HepG2 (cell line): ENCODE results near the gene GASK1A. TPM values are rescaled to one million over a fixed set of nuclear protein-coding genes. Genes with fewer than 3 reads are reported as not detected.

Experiments
- ATAC-seq: fragments of 200-7000 bp; cut with Tn5 transposase; 3 replicates; pipeline ENCODE4 v1.9.1; 2020; ENCODE audit warnings: mild to moderate bottlenecking, moderate library complexity
- BruUV-seq: library from RNA; stranded (reverse); fragments of 400-500 nt; replicated peaks from 2 replicates; lab custom pipeline; 2021; lab: Mats Ljungman, UMichigan
- CTCF ChIA-PET: fragments of 300-600 bp; formaldehyde crosslinking; extraction: SDS; loops from one replicate; lab custom pipeline; 2021; ENCODE audit warnings: low total read pairs, inconsistent platforms, low intra/inter-chr PET ratio; lab: Yijun Ruan, JAX
- POLR2A ChIA-PET: fragments of 350-600 bp; sonication (Branson Sonifier 250); formaldehyde crosslinking; loops from one replicate; lab custom pipeline; 2020; ENCODE audit warnings: antibody characterized with exemption, inconsistent platforms; lab: Yijun Ruan, JAX
- DNase-seq: peaks from one replicate; pipeline ENCODE4 v3.0.0-alpha.2; 2015; ENCODE audit warnings: low spot score
- FAIRE-seq: peaks from 3 replicates; lab custom pipeline; 2011; peaks lifted over from hg19 to GRCh38; lab: Jason Lieb, UNC
- H2AFZ ChIP-seq: one replicate; pipeline ENCODE4 v1.6.1; 2011; ENCODE audit warnings: low read length, inconsistent platforms
- H3K27ac ChIP-seq: fragments of 300-600 bp; 3 replicates; pipeline ENCODE4 v1.8.0; 2011; ENCODE audit warnings: mixed run types, mild to moderate bottlenecking, mixed read lengths, low read length, inconsistent platforms; ENCODE audit not compliant: insufficient read depth; ENCODE audit errors: extremely low read length
- H3K27me3 ChIP-seq, 2 experiments: fragments of 200-600 bp in 1 of 2; 2 replicates in 1 of 2; 3 replicates in 1 of 2; pipeline versions ENCODE4 v1.6.0 to v1.8.0; 2011; ENCODE audit warnings: low read length in 2 of 2, mild to moderate bottlenecking in 2 of 2, moderate library complexity in 2 of 2, inconsistent platforms in 1 of 2; ENCODE audit not compliant: insufficient read depth in 2 of 2, control insufficient read depth in 1 of 2
- H3K36me3 ChIP-seq, 2 experiments: fragments of 200-600 bp in 1 of 2; replicated peaks in 1 of 2; 2 replicates in 1 of 2; 3 replicates in 1 of 2; pipeline versions ENCODE4 v1.5.1 to v1.8.0; 2011; ENCODE audit warnings: low read length in 2 of 2, inconsistent platforms in 1 of 2; ENCODE audit not compliant: insufficient read depth in 2 of 2, control insufficient read depth in 1 of 2
- H3K4me1 ChIP-seq: 2 replicates; pipeline ENCODE4 v1.5.1; 2012; ENCODE audit warnings: low read length, inconsistent platforms; ENCODE audit not compliant: insufficient read depth
- H3K4me2 ChIP-seq: 2 replicates; pipeline ENCODE4 v1.6.0; 2011; ENCODE audit warnings: low read depth, low read length, inconsistent platforms
- H3K4me3 ChIP-seq, 3 experiments: fragments of 200-600 bp in 1 of 3; sonication (generic), shearing (Covaris generic) in 1 of 3; replicated peaks in 1 of 3; 2 replicates each; pipeline ENCODE4 v1.5.1; 2011 to 2016; ENCODE audit warnings: low read length in 3 of 3, inconsistent platforms in 2 of 3, low read depth in 2 of 3, mild to moderate bottlenecking in 2 of 3, control low read depth in 1 of 3, mixed read lengths in 1 of 3; ENCODE audit not compliant: insufficient read depth in 1 of 3
- H3K79me2 ChIP-seq: one replicate; pipeline ENCODE4 v1.6.1; 2011; ENCODE audit warnings: low read length, inconsistent platforms; ENCODE audit not compliant: insufficient read depth
- H3K9ac ChIP-seq: 2 replicates; pipeline ENCODE4 v1.6.0; 2011; ENCODE audit warnings: mild to moderate bottlenecking, low read depth, low read length, inconsistent platforms; ENCODE audit not compliant: insufficient read depth
- H3K9me3 ChIP-seq: 2 replicates; pipeline ENCODE4 v1.5.1; 2012; ENCODE audit warnings: mild to moderate bottlenecking, low read length
- H4K20me1 ChIP-seq: 2 replicates; pipeline ENCODE4 v1.6.0; 2011; ENCODE audit warnings: inconsistent platforms, mild to moderate bottlenecking, low read length, moderate library complexity; ENCODE audit not compliant: insufficient read depth
- EED ChIP-seq: sonication (generic); formaldehyde crosslinking; IDR thresholded peaks from 2 replicates; pipeline ENCODE4 v1.5.0; 2020; ENCODE audit warnings: mild to moderate bottlenecking, missing genetic modification reagents
- HMGXB4 ChIP-seq, 2 experiments: sonication (generic) in 1 of 2; formaldehyde crosslinking in 1 of 2; IDR thresholded peaks; 2 replicates each; pipeline versions ENCODE4 v1.4.0 to v1.6.1; 2018 to 2020; ENCODE audit warnings: missing genetic modification reagents in 2 of 2, borderline replicate concordance in 1 of 2, low read depth in 1 of 2, mild to moderate bottlenecking in 1 of 2, missing biosample characterization in 1 of 2
- KDM4B ChIP-seq: sonication (generic); formaldehyde crosslinking; IDR thresholded peaks from 2 replicates; pipeline ENCODE4 v1.4.0; 2020; ENCODE audit warnings: missing genetic modification reagents
- RNF219 ChIP-seq: sonication (generic); formaldehyde crosslinking; IDR thresholded peaks from 2 replicates; pipeline ENCODE4 v1.5.0; 2020; ENCODE audit warnings: mild to moderate bottlenecking, missing genetic modification reagents
- ZNF510 ChIP-seq: sonication (generic); formaldehyde crosslinking; IDR thresholded peaks from 2 replicates; pipeline ENCODE4 v1.4.0; 2020; ENCODE audit warnings: low read depth, mild to moderate bottlenecking, missing genetic modification reagents
- WGBS: methylation state at CpG from one replicate; pipeline ENCODE4 v1.1.6; 2017; ENCODE audit warnings: low lambda C conversion rate; 5-methylcytosine and 5-hydroxymethylcytosine counted together
- in situ Hi-C: cut with HindIII; loops from 2 replicates; pipeline ENCODE4 v1.10.0; 2017; ENCODE audit warnings: low pct_unique_long_range_greater_than_20kb; ENCODE audit not compliant: extremely low pct_ligation_motif_present
- intact Hi-C: fragments of 100-400 bp; cut with micrococcal nuclease; formaldehyde crosslinking; loops from one replicate; pipeline ENCODE4 v1.10.0; 2022; ENCODE audit not compliant: unreplicated experiment
- polyA plus RNA-seq, 8 experiments: library from polyadenylated mRNA; depleted of rRNA in 3 of 8; stranded (reverse) in 7 of 8; unstranded in 1 of 8; fragments of >200 nt; fragmentation: Illumina TruSeq in 4 of 8; extraction: Trizol in 4 of 8; gene quantifications; 2 replicates each; pipeline versions ENCODE4 v1.2.1 to v1.2.3, GENCODE V29; 2011 to 2016; ENCODE audit warnings: low read depth in 4 of 8, missing spikeins in 1 of 8, mixed read lengths in 1 of 8; ENCODE audit not compliant: insufficient read depth in 1 of 8
- total RNA-seq, 5 experiments: library from RNA; depleted of rRNA; stranded (reverse); fragments of >200 nt; fragmentation: Illumina TruSeq; extraction: Trizol; gene quantifications; 2 replicates each; pipeline ENCODE4 v1.2.3, GENCODE V29; 2016; ENCODE audit warnings: low read depth in 1 of 5

GASK1A gene
- total and polyA plus RNA-seq, 2 of the 13 experiments (the other 11 are each of a cell fraction or from before 2014, with no cell fraction given), result not detected

GRCh38 chr3:43006825-43007224 lies 27.7 kb downstream of the GASK1A start:
- Histone ChIP-seq H3K27ac (no peak overlapping the region), H3K9ac (no peak overlapping the region), H3K9me3 (peaks cover 5% of the 10 kb centered on the region; the same call in 1 of the 2 replicates), H3K79me2 (no peaks in the 10 kb centered on the region), H3K36me3 (no peaks in the 10 kb centered on the region), H3K4me1 (peaks cover 4% of the 10 kb centered on the region), H4K20me1 (no peaks in the 10 kb centered on the region), H3K4me3 (no peak overlapping the region), H3K27me3 (no peaks in the 10 kb centered on the region)
- ChIA-PET CTCF (no interaction called here), POLR2A (no interaction called here)
- WGBS, result 0% methylated on average over 2 of the region's 2 CpGs
- TF ChIP-seq HMGXB4 (CRISPR knock-in tag; IDR thresholded peaks at IDR 0.05; ENCODE audit: borderline replicate concordance in 1 of 2, low read depth in 1 of 2), result no peak
- TF ChIP-seq ZNF510 (CRISPR knock-in tag), result no peak
- TF ChIP-seq EED (CRISPR knock-in tag), result no peak
- TF ChIP-seq RNF219 (CRISPR knock-in tag), result no peak
- no peak for TF ChIP-seq KDM4B
- TF ChIP-seq, all 625 proteins: peak for 0
- no peak overlapping the region for H2AFZ ChIP-seq
- in situ Hi-C loops (no loop called here), intact Hi-C loops (no loop called here)
- FAIRE-seq, result no peak
- DNase-seq, result no peak
- ATAC-seq, result no peak
- H3K4me2 ChIP-seq, result no peak overlapping the region
- BruUV-seq, result no TSS peak
